Fibroblast of pulmonary artery (primary cell): ENCODE measurements around the gene NFE2L2.
"Not testable (repeated sequence)": the region's sequence is repeated elsewhere in the genome, so short reads cannot be mapped to it uniquely, and the experiment has no call there.

Experiments used
- DNase-seq: peaks from one replicate; pipeline ENCODE4 v3.0.0-alpha.2; 2010; ENCODE audit warnings: low read depth
- H3K4me3 ChIP-seq: replicated peaks from 2 replicates; pipeline ENCODE4 v1.5.1; 2011; ENCODE audit warnings: low read depth, mild to moderate bottlenecking, control low read depth, low read length, moderate library complexity
- TF ChIP-seq, protein P1 (sequence below): IDR thresholded peaks from 2 replicates; pipeline ENCODE4 v1.5.1; 2011; ENCODE audit warnings: mild to moderate bottlenecking, control low read depth, low read length, inconsistent platforms; ENCODE audit errors: missing control alignments

NFE2L2 gene

DNA sequence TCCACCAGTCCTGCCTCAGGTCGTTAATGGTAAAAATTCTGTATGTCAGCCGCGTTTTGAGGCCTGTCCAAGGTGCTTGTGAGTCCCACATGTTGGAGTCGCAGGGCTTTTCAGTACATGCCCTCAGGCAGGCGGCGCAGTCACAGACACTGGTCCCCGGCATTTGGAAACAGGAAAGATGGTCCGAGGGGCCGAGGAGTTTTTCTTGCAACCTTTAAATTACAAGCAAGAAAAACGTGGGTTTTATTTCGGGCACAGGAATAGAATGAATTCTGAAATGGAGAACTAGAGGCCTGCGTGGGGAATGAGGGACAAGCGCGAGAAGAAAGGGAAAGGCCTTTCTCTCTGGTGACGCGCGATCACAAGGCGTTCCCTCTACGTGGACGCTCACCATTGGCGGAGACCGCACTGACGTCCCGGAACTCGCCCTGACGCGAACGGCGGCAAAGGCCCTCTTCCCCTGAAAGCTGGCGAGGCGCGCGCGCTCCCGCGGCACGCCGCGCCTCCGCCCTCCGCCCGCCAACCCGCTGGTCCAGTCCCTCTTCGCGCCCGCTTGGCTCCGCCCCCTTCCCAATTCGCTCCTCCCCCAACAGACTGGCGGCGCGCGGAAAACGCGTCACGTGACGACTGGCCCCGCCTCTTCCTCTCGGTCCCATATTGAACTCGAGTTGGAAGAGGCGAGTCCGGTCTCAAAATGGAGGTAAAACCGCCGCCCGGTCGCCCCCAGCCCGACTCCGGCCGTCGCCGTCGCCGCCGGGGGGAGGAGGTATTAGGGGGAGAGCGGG lies 52.2 kb downstream of the NFE2L2 start, which contains the start of gene HNRNPA3:
TSS of gene HNRNPA3 (plus strand) at position 689 of the 785 bp plus-strand sequence. CDS start at position 695, 6 bp downstream.
- TF ChIP-seq, protein P1, sequence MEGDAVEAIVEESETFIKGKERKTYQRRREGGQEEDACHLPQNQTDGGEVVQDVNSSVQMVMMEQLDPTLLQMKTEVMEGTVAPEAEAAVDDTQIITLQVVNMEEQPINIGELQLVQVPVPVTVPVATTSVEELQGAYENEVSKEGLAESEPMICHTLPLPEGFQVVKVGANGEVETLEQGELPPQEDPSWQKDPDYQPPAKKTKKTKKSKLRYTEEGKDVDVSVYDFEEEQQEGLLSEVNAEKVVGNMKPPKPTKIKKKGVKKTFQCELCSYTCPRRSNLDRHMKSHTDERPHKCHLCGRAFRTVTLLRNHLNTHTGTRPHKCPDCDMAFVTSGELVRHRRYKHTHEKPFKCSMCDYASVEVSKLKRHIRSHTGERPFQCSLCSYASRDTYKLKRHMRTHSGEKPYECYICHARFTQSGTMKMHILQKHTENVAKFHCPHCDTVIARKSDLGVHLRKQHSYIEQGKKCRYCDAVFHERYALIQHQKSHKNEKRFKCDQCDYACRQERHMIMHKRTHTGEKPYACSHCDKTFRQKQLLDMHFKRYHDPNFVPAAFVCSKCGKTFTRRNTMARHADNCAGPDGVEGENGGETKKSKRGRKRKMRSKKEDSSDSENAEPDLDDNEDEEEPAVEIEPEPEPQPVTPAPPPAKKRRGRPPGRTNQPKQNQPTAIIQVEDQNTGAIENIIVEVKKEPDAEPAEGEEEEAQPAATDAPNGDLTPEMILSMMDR = peak; percentile 19
- DNase-seq = peak; percentile 99

DNA sequence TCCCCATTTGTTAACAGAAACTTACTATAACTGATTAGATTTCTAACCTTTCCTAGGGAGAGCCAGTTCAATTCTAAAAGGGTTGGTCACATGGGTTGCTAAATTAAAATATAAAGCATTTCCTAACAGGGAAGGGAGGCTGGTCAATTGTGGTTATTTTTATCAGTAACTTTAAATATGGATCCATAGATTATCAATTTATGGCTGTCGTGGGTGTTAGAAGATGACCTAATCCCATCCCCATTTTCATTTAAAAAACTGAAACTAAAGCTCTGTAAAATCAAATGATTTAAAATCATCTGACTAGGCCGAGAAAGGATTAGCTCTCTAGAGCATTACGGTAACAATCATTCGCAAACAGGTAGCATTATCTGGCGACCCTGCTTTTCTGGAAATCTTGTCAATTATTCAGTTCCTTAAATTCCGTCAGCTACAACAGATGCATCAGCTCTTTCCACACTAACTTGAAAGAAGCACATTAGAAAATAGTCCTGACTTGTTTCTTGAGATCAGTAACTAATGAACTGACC lies 52.9 kb downstream of the NFE2L2 start:
- H3K4me3 ChIP-seq = peak overlapping the region; percentile 75
- TF ChIP-seq, protein P1 = no peak
- DNase-seq = no peak

More for the DNA sequence above, 52.2 kb downstream of the NFE2L2 start, which contains the start of gene HNRNPA3:
- peak within 1 kb of the TSS; percentile 98 for H3K4me3 ChIP-seq

DNA sequence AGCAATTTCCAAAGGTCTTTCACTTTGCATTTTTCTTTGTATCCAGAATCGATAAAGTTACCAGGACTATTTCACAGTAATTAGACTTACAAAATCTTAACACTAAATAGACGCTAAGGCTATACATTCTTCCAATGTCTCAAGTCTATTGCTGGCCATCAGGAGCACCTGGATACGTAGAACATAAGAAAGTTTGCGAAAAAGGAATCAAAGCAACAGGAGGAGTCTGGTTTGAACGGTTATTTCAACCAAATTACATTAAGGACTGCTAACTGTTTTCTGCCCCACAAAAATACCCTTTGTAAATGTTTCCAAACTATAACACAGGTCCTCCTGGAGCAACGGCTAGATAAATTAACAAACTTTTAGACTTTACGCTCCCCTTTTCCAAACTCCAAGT lies 53.4 kb downstream of the NFE2L2 start:
- peak overlapping the region; percentile 75 for H3K4me3 ChIP-seq
- TF ChIP-seq, protein P1 = no peak
- DNase-seq = no peak

DNA sequence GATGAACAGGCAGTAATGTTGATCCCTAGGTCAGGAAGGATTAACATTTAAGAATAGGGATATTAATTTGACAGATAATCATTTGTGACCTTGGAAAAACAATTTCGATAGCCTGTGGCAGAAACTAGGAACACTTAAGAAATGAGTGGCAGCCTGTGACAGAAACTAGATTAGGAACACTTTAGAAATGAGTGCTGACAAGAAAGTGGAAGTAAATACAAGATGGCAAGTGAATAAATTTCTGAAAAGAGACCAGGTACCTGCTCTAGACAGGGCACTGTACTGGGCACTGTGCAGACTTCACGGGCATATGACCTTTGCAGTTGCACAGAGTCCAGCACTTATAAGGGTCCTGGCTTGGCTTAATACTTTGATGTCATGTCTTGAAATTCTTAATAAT lies 57.4 kb downstream of the NFE2L2 start:
- no peak overlapping the region for H3K4me3 ChIP-seq
- TF ChIP-seq, protein P1 = no peak
- no peak for DNase-seq

DNA sequence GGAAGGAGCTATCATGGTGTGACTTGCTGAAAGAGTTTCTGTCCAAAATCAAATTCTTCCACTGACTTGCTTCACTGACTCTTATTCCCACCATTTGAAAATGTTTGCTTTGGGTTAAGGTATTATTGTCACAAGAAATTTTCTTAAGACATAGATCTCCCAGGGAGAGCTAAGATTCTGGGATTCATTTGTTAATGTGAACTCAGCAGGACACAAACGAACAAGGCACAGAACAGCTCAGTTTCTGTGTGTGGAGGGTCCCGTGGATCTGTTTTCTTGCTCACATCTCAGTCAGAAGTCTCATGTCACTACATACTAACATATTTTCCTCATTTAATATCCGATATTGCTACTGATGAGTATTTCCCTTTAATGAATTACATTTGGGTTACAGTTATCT lies 60.1 kb downstream of the NFE2L2 start:
- H3K4me3 ChIP-seq = no peak overlapping the region
- TF ChIP-seq, protein P1 = no peak
- no peak for DNase-seq

DNA sequence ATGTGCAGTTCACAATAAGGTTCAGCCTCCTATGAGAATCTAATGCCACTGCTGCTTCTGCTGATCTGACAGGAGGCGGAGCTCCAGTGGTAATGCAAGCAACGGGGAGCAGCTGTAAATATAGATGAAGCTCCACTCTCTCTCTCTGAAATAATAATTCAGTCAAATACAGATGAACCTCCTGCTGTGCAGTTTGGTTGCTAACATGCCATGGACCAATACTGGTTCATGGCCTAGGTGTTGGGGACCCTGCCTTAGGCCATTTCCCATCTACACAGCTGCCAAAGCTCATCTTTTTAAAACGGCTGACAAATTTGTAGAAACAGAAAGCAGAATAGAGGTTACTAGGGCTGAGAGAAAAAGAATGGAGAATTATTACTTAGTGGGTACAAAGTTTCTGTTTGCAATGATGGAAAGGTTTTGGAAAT lies 62.6 kb downstream of the NFE2L2 start:
- DNase-seq = no peak
- no peak overlapping the region for H3K4me3 ChIP-seq
- TF ChIP-seq, protein P1 = no peak

DNA sequence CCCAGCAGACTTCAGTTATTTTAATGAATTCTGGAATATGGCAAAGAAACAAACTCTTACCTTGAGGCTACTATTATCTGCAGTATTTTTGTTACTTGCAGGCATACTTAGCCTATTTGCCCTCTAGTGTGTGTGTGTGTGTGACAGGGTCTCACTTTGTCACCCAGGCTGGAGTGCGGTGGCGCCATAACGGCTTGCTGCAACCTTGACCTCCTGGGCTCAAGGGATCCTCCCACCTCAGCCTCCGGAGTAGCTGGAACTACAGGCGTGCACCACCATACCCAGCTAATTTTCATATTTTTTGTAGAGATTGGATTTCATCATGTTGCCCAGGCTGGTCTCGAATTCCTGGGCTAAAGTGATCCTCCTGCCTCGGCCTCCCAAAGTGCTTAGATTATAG lies 64.1 kb downstream of the NFE2L2 start:
- not testable (repeated sequence) for H3K4me3 ChIP-seq, DNase-seq
